Panc1 (cell line): ENCODE results near the gene HNRNPA3. TPM values are rescaled to one million over a fixed set of nuclear protein-coding genes. Genes with fewer than 3 reads are reported as not detected.

Experiments used
- ATAC-seq: fragments of 200-7000 bp; cut with Tn5 transposase; 2 replicates; pipeline ENCODE4 v1.9.1; 2020; ENCODE audit warnings: mild to moderate bottlenecking, moderate library complexity
- BruUV-seq: library from RNA; stranded (reverse); fragments of 400-500 nt; replicated peaks from 2 replicates; lab custom pipeline; 2021; lab: Mats Ljungman, UMichigan
- CTCF ChIA-PET: fragments of 300-600 bp; sonication (Branson Sonifier 250); formaldehyde crosslinking; loops from one replicate; lab custom pipeline; 2022; ENCODE audit warnings: antibody characterized with exemption; lab: Charles Lee
- POLR2A ChIA-PET: fragments of 300-600 bp; sonication (Branson Sonifier 250); formaldehyde crosslinking; loops from one replicate; lab custom pipeline; 2022; ENCODE audit warnings: antibody characterized with exemption; lab: Charles Lee
- DNase-seq: peaks from one replicate; pipeline ENCODE4 v3.0.0-alpha.2; 2010; ENCODE audit warnings: low read depth, low spot score
- H3K27ac ChIP-seq: 2 replicates; pipeline ENCODE4 v1.5.1; 2011; ENCODE audit warnings: mild to moderate bottlenecking, low read length, inconsistent platforms
- H3K27me3 ChIP-seq: fragments of 200-500 bp; sonication (Bioruptor generic); 2 replicates; pipeline ENCODE4 v1.6.0; 2014; ENCODE audit warnings: low read length, inconsistent platforms; ENCODE audit not compliant: control insufficient read depth, insufficient read depth
- H3K36me3 ChIP-seq: fragments of 200-500 bp; sonication (Bioruptor generic); 2 replicates; pipeline ENCODE4 v1.5.1; 2014; ENCODE audit warnings: inconsistent platforms, mild to moderate bottlenecking, low read length, moderate library complexity; ENCODE audit not compliant: control insufficient read depth, insufficient read depth
- H3K4me1 ChIP-seq: 2 replicates; pipeline ENCODE4 v1.5.1; 2011; ENCODE audit warnings: inconsistent platforms, mild to moderate bottlenecking, low read length, moderate library complexity; ENCODE audit not compliant: control insufficient read depth, insufficient read depth
- H3K4me3 ChIP-seq, 2 experiments: 2 replicates each; pipeline ENCODE4 v1.5.1; 2011 to 2012; ENCODE audit warnings: low read depth in 2 of 2, low read length in 2 of 2, mild to moderate bottlenecking in 2 of 2, inconsistent platforms in 1 of 2, moderate library complexity in 1 of 2
- H3K9me3 ChIP-seq: fragments of 200-500 bp; sonication (Bioruptor generic); 2 replicates; pipeline ENCODE4 v1.5.1; 2014; ENCODE audit warnings: low read depth, mild to moderate bottlenecking, inconsistent platforms, low read length, moderate library complexity; ENCODE audit not compliant: control insufficient read depth, insufficient read depth
- POLR2AphosphoS5 ChIP-seq: IDR thresholded peaks from 2 replicates; pipeline ENCODE4 v1.6.1; 2012; ENCODE audit warnings: mild to moderate bottlenecking, low read depth, low read length, moderate library complexity
- REST ChIP-seq, 2 experiments: IDR thresholded peaks; 2 replicates each; pipeline ENCODE4 v1.6.1; 2011 to 2012; ENCODE audit warnings: low read depth in 2 of 2, control low read depth in 1 of 2, low read length in 1 of 2, mild to moderate bottlenecking in 1 of 2, moderate library complexity in 1 of 2; ENCODE audit not compliant: insufficient read depth in 1 of 2
- SIN3A ChIP-seq: IDR thresholded peaks from 2 replicates; pipeline ENCODE4 v1.6.1; 2012; ENCODE audit warnings: low read depth, mild to moderate bottlenecking, low read length, moderate library complexity, borderline replicate concordance; ENCODE audit not compliant: insufficient read depth
- TCF7L2 ChIP-seq: IDR thresholded peaks from 2 replicates; pipeline ENCODE4 v1.6.1; 2011; ENCODE audit warnings: mild to moderate bottlenecking, low read depth, low read length, inconsistent platforms
- in situ Hi-C: cut with HindIII; loops from 2 replicates; pipeline ENCODE4 v1.10.0; 2016; ENCODE audit warnings: low sequenced_read_pairs, low pct_unique_long_range_greater_than_20kb
- intact Hi-C: fragments of 100-400 bp; cut with micrococcal nuclease; formaldehyde crosslinking; loops from one replicate; pipeline ENCODE4 v1.10.0; 2022; ENCODE audit not compliant: unreplicated experiment
- total RNA-seq: library from RNA; stranded (reverse); gene quantifications from one replicate; pipeline ENCODE4 v1.2.1, GENCODE V29; 2021; ENCODE audit not compliant: unreplicated experiment
- TF ChIP-seq, protein P1 (sequence below): fragments of 450-650 bp; IDR thresholded peaks from 2 replicates; pipeline ENCODE4 v1.5.1; 2017; ENCODE audit warnings: mild to moderate bottlenecking

The HNRNPA3 gene
- total RNA-seq, 1 experiment from 2014 or later, result 228 TPM

GRCh38 chr2:177260379-177260778, 47.8 kb downstream of the HNRNPA3 start:
- no peaks in the 10 kb centered on the region for H3K27me3 ChIP-seq
- no peak for DNase-seq
- no TSS peak for BruUV-seq
- intact Hi-C loops, result no loop called here
- peak overlapping the region; percentile 69 to 75 for H3K4me3 ChIP-seq
- H3K4me1 ChIP-seq, result peaks cover 41% of the 10 kb centered on the region
- H3K27ac ChIP-seq, result peak overlapping the region; percentile 62
- in situ Hi-C loops, result no loop called here
- TF ChIP-seq POLR2AphosphoS5 (no peak), REST (IDR thresholded peaks at IDR 0.05; ENCODE audit: insufficient read depth in 1 of 2, low read depth in 2 of 2, low read length in 1 of 2) (no peak), SIN3A (no peak), TCF7L2 (no peak)
- TF ChIP-seq, protein P1, sequence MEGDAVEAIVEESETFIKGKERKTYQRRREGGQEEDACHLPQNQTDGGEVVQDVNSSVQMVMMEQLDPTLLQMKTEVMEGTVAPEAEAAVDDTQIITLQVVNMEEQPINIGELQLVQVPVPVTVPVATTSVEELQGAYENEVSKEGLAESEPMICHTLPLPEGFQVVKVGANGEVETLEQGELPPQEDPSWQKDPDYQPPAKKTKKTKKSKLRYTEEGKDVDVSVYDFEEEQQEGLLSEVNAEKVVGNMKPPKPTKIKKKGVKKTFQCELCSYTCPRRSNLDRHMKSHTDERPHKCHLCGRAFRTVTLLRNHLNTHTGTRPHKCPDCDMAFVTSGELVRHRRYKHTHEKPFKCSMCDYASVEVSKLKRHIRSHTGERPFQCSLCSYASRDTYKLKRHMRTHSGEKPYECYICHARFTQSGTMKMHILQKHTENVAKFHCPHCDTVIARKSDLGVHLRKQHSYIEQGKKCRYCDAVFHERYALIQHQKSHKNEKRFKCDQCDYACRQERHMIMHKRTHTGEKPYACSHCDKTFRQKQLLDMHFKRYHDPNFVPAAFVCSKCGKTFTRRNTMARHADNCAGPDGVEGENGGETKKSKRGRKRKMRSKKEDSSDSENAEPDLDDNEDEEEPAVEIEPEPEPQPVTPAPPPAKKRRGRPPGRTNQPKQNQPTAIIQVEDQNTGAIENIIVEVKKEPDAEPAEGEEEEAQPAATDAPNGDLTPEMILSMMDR, result no peak
- ChIA-PET CTCF (no interaction called here), POLR2A (interaction anchor here (1.2 kb wide), 1 partner anchor 12 kb away, joined by 3 read pairs; no protein-coding TSS in a partner anchor)
- H3K36me3 ChIP-seq, result peaks cover 6% of the 10 kb centered on the region; the same call in 1 of the 2 replicates
- no peak for ATAC-seq
- H3K9me3 ChIP-seq, result peaks cover 3% of the 10 kb centered on the region; the same call in 1 of the 2 replicates

DNA sequence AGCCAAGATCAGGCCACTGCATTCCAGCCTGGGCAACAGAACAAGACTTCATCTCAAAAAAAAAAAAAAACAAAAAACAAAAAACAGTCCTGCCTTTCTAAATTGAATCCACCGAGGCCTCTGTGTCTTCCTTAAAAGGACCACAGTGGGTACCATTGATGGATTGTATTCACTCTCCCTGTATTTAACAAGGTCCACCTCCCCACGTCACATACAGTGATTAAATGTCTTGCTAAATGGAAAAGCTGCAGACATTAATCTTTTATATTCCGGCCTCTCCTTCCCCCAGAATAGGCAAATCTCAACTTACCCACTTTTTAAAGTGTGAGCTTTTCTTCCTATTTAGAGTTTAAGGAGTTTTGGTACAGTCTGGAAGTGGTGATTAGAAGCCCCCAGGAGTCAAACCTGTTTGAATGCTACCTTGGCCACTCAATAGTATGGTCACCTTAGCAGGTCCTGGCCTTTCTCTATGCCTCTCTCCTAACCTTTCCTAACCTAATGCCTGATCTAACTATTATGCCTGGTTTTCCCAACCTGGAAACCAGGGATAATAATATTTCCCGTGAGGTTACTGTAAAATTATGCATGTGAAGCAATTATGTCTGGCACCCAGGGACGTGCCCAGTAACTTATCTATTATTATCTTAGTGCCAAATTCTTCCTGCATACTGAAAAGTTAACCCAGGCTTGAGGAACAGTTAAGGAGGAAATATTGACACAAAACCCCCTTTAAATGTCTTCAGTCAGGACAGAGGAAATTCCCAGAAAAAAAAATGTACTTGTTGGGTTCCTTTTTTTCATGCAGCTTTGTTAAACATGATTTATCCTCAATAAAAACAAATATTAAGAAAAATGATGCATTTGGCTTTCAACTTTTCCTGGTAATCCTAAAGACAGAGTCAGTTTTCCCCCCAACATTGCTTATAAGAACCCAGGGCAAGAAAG, 48.8 kb downstream of the HNRNPA3 start:
- CTCF ChIA-PET, result no interaction called here
- in situ Hi-C loops (no loop called here), intact Hi-C loops (loop anchor here (2.0 kb wide), 3 partner anchors 71 to 155 kb away; no protein-coding TSS in a partner anchor)
- POLR2A ChIA-PET, result interaction anchor here (0.6 to 1.2 kb wide), 2 partner anchors 11 to 15 kb away, joined by 3 read pairs; no protein-coding TSS in a partner anchor
- ATAC-seq (no peak), DNase-seq (no peak)
- H3K4me3 ChIP-seq, result peak overlapping the region; percentile 69 to 75
- H3K9me3 ChIP-seq, result peaks cover 3% of the 10 kb centered on the region; the same call in 1 of the 2 replicates
- peaks cover 39% of the 10 kb centered on the region for H3K4me1 ChIP-seq
- BruUV-seq, result no TSS peak
- TF ChIP-seq REST (IDR thresholded peaks at IDR 0.05; ENCODE audit: insufficient read depth in 1 of 2, low read depth in 2 of 2, low read length in 1 of 2), result no peak
- TF ChIP-seq, protein P1, result no peak
- no peak for TF ChIP-seq POLR2AphosphoS5
- TF ChIP-seq TCF7L2, result no peak
- TF ChIP-seq SIN3A, result no peak
- H3K36me3 ChIP-seq, result peaks cover 6% of the 10 kb centered on the region; the same call in 1 of the 2 replicates
- H3K27ac ChIP-seq, result peak overlapping the region; percentile 94
- no peaks in the 10 kb centered on the region for H3K27me3 ChIP-seq
